ENCODE measurements around the gene VTI1A. TPM values are rescaled to one million over a fixed set of nuclear protein-coding genes. Genes with fewer than 3 reads are reported as not detected.

Gene VTI1A
- total and polyA plus RNA-seq, 2 of the 13 experiments (the other 11 are each of a cell fraction or from before 2014, with no cell fraction given) = 11.7 to 32.7 TPM

DNA sequence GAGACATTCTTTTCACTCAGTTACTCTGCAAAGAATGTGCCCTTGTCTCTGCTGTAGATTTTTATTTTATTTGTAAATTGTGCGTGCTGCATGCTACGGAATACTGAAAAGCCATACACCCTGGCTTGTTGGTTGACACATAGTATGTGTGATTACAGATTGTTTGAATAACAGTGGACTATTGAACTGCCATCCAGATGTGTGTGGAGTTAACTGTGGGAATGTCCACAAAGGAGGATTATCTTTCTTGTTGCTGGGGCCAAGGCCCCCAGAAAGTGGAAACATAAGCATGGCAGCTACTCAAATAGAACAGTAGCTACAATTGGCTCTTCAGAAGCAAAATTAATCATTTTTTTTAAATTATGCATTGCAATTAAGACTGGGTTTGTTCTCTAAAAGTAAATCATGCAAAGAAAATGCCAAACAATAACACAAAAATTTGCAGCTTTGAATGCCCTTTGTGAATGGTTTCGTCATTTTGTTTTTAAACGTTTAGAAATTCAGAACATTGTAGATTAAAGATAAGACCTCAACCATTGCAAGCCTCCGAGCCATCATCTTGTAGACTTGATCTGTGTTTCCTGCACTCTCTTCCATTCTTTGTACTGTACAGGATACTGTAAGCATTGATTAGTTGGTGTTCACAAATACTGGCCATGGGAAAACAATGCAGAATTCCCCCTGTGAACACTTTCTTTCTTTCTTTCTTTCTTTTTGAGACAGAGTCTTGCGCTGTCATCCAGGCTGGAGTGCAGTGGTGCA, 292.8 kb downstream of the VTI1A start (continued):
- TF ChIP-seq, protein P1, sequence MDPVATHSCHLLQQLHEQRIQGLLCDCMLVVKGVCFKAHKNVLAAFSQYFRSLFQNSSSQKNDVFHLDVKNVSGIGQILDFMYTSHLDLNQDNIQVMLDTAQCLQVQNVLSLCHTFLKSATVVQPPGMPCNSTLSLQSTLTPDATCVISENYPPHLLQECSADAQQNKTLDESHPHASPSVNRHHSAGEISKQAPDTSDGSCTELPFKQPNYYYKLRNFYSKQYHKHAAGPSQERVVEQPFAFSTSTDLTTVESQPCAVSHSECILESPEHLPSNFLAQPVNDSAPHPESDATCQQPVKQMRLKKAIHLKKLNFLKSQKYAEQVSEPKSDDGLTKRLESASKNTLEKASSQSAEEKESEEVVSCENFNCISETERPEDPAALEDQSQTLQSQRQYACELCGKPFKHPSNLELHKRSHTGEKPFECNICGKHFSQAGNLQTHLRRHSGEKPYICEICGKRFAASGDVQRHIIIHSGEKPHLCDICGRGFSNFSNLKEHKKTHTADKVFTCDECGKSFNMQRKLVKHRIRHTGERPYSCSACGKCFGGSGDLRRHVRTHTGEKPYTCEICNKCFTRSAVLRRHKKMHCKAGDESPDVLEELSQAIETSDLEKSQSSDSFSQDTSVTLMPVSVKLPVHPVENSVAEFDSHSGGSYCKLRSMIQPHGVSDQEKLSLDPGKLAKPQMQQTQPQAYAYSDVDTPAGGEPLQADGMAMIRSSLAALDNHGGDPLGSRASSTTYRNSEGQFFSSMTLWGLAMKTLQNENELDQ (CRISPR knock-in tag; IDR thresholded peaks at IDR 0.05; ENCODE audit: borderline replicate concordance) = no peak
- TF ChIP-seq YEATS4 (CRISPR knock-in tag; IDR thresholded peaks at IDR 0.05; ENCODE audit: borderline replicate concordance) (peak; percentile 73; the same call in 1 of the 2 replicates), ZFP1 (CRISPR knock-in tag; IDR thresholded peaks at IDR 0.05) (peak; percentile 65; the same call in 1 of the 2 replicates), ZSCAN21 (CRISPR knock-in tag; IDR thresholded peaks at IDR 0.05; ENCODE audit: borderline replicate concordance) (no peak), PAF1 (CRISPR knock-in tag; IDR thresholded peaks at IDR 0.05) (no peak), SOX5 (CRISPR knock-in tag; IDR thresholded peaks at IDR 0.05; ENCODE audit: borderline replicate concordance) (peak; percentile 94), PCBP1 (IDR thresholded peaks at IDR 0.05; ENCODE audit: borderline replicate concordance, low read depth, low read length) (no peak), ZNF766 (CRISPR knock-in tag; IDR thresholded peaks at IDR 0.05; ENCODE audit: borderline replicate concordance) (no peak), SAP130 (CRISPR knock-in tag; IDR thresholded peaks at IDR 0.05; ENCODE audit: low read depth) (peak; percentile 91), TMF1 (CRISPR knock-in tag; IDR thresholded peaks at IDR 0.05; ENCODE audit: low read depth) (no peak), ZSCAN29 (CRISPR knock-in tag; conservative IDR thresholded peaks at IDR 0.05) (peak; percentile 54; the same call in 1 of the 2 replicates), NAIF1 (CRISPR knock-in tag; IDR thresholded peaks at IDR 0.05; ENCODE audit: borderline replicate concordance) (no peak), RAD51 (IDR thresholded peaks at IDR 0.05; ENCODE audit: borderline replicate concordance) (no peak), TAF15 (IDR thresholded peaks at IDR 0.05; ENCODE audit: low read depth, low read length, poor library complexity, severe bottlenecking) (no peak), ZNF776 (CRISPR knock-in tag; IDR thresholded peaks at IDR 0.05) (no peak)
- TF ChIP-seq, protein P2, sequence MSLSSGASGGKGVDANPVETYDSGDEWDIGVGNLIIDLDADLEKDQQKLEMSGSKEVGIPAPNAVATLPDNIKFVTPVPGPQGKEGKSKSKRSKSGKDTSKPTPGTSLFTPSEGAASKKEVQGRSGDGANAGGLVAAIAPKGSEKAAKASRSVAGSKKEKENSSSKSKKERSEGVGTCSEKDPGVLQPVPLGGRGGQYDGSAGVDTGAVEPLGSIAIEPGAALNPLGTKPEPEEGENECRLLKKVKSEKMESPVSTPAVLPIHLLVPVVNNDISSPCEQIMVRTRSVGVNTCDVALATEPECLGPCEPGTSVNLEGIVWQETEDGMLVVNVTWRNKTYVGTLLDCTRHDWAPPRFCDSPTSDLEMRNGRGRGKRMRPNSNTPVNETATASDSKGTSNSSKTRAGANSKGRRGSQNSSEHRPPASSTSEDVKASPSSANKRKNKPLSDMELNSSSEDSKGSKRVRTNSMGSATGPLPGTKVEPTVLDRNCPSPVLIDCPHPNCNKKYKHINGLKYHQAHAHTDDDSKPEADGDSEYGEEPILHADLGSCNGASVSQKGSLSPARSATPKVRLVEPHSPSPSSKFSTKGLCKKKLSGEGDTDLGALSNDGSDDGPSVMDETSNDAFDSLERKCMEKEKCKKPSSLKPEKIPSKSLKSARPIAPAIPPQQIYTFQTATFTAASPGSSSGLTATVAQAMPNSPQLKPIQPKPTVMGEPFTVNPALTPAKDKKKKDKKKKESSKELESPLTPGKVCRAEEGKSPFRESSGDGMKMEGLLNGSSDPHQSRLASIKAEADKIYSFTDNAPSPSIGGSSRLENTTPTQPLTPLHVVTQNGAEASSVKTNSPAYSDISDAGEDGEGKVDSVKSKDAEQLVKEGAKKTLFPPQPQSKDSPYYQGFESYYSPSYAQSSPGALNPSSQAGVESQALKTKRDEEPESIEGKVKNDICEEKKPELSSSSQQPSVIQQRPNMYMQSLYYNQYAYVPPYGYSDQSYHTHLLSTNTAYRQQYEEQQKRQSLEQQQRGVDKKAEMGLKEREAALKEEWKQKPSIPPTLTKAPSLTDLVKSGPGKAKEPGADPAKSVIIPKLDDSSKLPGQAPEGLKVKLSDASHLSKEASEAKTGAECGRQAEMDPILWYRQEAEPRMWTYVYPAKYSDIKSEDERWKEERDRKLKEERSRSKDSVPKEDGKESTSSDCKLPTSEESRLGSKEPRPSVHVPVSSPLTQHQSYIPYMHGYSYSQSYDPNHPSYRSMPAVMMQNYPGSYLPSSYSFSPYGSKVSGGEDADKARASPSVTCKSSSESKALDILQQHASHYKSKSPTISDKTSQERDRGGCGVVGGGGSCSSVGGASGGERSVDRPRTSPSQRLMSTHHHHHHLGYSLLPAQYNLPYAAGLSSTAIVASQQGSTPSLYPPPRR (CRISPR knock-in tag; IDR thresholded peaks at IDR 0.05; ENCODE audit: borderline replicate concordance) = peak; percentile 97
- TF ChIP-seq, protein P3, sequence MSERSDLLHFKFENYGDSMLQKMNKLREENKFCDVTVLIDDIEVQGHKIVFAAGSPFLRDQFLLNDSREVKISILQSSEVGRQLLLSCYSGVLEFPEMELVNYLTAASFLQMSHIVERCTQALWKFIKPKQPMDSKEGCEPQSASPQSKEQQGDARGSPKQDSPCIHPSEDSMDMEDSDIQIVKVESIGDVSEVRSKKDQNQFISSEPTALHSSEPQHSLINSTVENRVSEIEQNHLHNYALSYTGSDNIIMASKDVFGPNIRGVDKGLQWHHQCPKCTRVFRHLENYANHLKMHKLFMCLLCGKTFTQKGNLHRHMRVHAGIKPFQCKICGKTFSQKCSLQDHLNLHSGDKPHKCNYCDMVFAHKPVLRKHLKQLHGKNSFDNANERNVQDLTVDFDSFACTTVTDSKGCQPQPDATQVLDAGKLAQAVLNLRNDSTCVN (CRISPR knock-in tag; IDR thresholded peaks at IDR 0.05; ENCODE audit: borderline replicate concordance) = no peak
- TF ChIP-seq, protein P4, sequence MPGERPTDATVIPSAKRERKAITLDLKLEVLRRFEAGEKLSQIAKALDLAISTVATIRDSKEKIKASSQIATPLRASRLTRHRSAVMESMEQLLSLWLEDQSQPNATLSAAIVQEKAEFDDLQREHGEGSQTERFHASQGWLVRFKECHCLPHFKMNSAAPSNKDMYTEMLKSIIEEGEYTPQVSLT (CRISPR knock-in tag; IDR thresholded peaks at IDR 0.05; ENCODE audit: borderline replicate concordance, low read depth) = no peak
- TF ChIP-seq, protein P5, sequence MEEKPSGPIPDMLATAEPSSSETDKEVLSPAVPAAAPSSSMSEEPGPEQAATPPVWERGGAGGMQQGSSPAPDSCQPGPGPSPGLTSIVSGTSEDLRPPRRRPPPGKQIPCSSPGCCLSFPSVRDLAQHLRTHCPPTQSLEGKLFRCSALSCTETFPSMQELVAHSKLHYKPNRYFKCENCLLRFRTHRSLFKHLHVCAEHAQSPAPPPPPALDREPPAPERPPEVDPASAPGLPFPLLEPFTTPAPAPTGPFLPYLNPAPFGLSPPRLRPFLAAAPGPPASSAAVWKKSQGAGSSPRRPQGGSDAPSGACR (CRISPR knock-in tag; IDR thresholded peaks at IDR 0.05) = peak; percentile 58

All from HepG2 (cell line).